Measurements from ENCODE around the gene PROK2. TPM values are rescaled to one million over a fixed set of nuclear protein-coding genes. Genes with fewer than 3 reads are reported as not detected.
A peak's percentile ranks its signal among the peaks of the same experiment; 100 is the strongest.

PROK2 gene
- total RNA-seq, 1 donor from 2014 or later, result 0.14 TPM

GRCh38 chr3:71787851-71788405, 3.0 kb upstream of the PROK2 start:
- Histone ChIP-seq H3K4me3 (no peak overlapping the region), H3K36me3 (no peaks in the 10 kb centered on the region), H3K9me3 (replicated peaks) (no peaks in the 10 kb centered on the region), H3K4me1 (peaks cover 16% of the 10 kb centered on the region), H3K27ac (replicated peaks) (no peak overlapping the region), H3K27me3 (ENCODE audit: low read depth) (peaks cover 79% of the 10 kb centered on the region)
- intact Hi-C loops (cut with micrococcal nuclease), result no loop called here
- no peak for DNase-seq
- no peak for TF ChIP-seq CTCF (IDR thresholded peaks at IDR 0.05; ENCODE audit: borderline replicate concordance)

- H3K9me3 ChIP-seq (replicated peaks), result no peaks in the 10 kb centered on the region
- no peak overlapping the region for H3K4me3 ChIP-seq
- peaks cover 92% of the 10 kb centered on the region for H3K27me3 ChIP-seq (ENCODE audit: low read depth)
- TF ChIP-seq CTCF (IDR thresholded peaks at IDR 0.05; ENCODE audit: borderline replicate concordance), result no peak
- no peak overlapping the region for H3K27ac ChIP-seq (replicated peaks)
- DNase-seq, result no peak
- H3K36me3 ChIP-seq, result no peaks in the 10 kb centered on the region
- intact Hi-C loops (cut with micrococcal nuclease), result no loop called here
- H3K4me1 ChIP-seq, result peaks cover 16% of the 10 kb centered on the region
These were observed 1.6 kb upstream of the PROK2 start for GRCh38 chr3:71786551-71786950.

- no peak for DNase-seq
- TF ChIP-seq CTCF (IDR thresholded peaks at IDR 0.05; ENCODE audit: borderline replicate concordance), result no peak
- intact Hi-C loops (cut with micrococcal nuclease), result no loop called here
- H3K9me3 ChIP-seq (replicated peaks), result no peaks in the 10 kb centered on the region
- peaks cover 16% of the 10 kb centered on the region for H3K4me1 ChIP-seq
- peaks cover 93% of the 10 kb centered on the region for H3K27me3 ChIP-seq (ENCODE audit: low read depth)
- no peak overlapping the region for H3K27ac ChIP-seq (replicated peaks)
- no peak overlapping the region for H3K4me3 ChIP-seq
- H3K36me3 ChIP-seq, result no peaks in the 10 kb centered on the region
These were observed 1.2 kb upstream of the PROK2 start for GRCh38 chr3:71786217-71786549.

GRCh38 chr3:71785532-71786216, 726 bp upstream of the PROK2 start:
- Histone ChIP-seq H3K27ac (replicated peaks) (no peak overlapping the region), H3K36me3 (no peaks in the 10 kb centered on the region), H3K4me1 (peaks cover 16% of the 10 kb centered on the region), H3K27me3 (ENCODE audit: low read depth) (peaks cover 93% of the 10 kb centered on the region), H3K4me3 (peak overlapping the region; percentile 58), H3K9me3 (replicated peaks) (no peaks in the 10 kb centered on the region)
- no peak for DNase-seq
- TF ChIP-seq CTCF (IDR thresholded peaks at IDR 0.05; ENCODE audit: borderline replicate concordance), result no peak
- intact Hi-C loops (cut with micrococcal nuclease), result no loop called here

GRCh38 chr3:71784201-71784913, 591 bp downstream of the PROK2 start:
- H3K9me3 ChIP-seq (replicated peaks), result no peaks in the 10 kb centered on the region
- H3K36me3 ChIP-seq, result no peaks in the 10 kb centered on the region
- peaks cover 16% of the 10 kb centered on the region for H3K4me1 ChIP-seq
- no peak for DNase-seq
- peak overlapping the region; percentile 58 for H3K4me3 ChIP-seq
- no peak for TF ChIP-seq CTCF (IDR thresholded peaks at IDR 0.05; ENCODE audit: borderline replicate concordance)
- intact Hi-C loops (cut with micrococcal nuclease), result no loop called here
- no peak overlapping the region for H3K27ac ChIP-seq (replicated peaks)
- peaks cover 96% of the 10 kb centered on the region for H3K27me3 ChIP-seq (ENCODE audit: low read depth)

Measured in left ventricle myocardium inferior (tissue), 1 donor.